Fibroblast of lung (primary cell): ENCODE data around the gene RDH11. TPM values are rescaled to one million over a fixed set of nuclear protein-coding genes. Genes with fewer than 3 reads are reported as not detected.

Source experiments
- DNase-seq, 2 donors: peaks; one replicate each; pipeline versions ENCODE4 v3.0.0 to v3.0.0-alpha.2; 2010; ENCODE audit warnings: low read depth in 2 of 2
- H2AFZ ChIP-seq: 2 replicates; pipeline ENCODE4 v1.5.1; 2012; ENCODE audit warnings: low read length, control low read depth, inconsistent platforms
- H3K27ac ChIP-seq: 2 replicates; pipeline ENCODE4 v1.5.1; 2011; ENCODE audit warnings: low read length, control low read depth; ENCODE audit not compliant: insufficient read depth
- H3K27me3 ChIP-seq: 2 replicates; pipeline ENCODE4 v1.5.1; 2011; ENCODE audit warnings: mild to moderate bottlenecking, low read length; ENCODE audit not compliant: control insufficient read depth, insufficient read depth
- H3K36me3 ChIP-seq: 2 replicates; pipeline ENCODE4 v1.5.1; 2011; ENCODE audit warnings: low read length; ENCODE audit not compliant: control insufficient read depth, insufficient read depth
- H3K4me1 ChIP-seq: 2 replicates; pipeline ENCODE4 v1.5.1; 2011; ENCODE audit warnings: low read length; ENCODE audit not compliant: control insufficient read depth, insufficient read depth; ENCODE audit errors: extremely low read depth
- H3K4me2 ChIP-seq: 2 replicates; pipeline ENCODE4 v1.5.1; 2011; ENCODE audit warnings: low read length, control low read depth; ENCODE audit not compliant: insufficient read depth; ENCODE audit errors: extremely low read depth
- H3K4me3 ChIP-seq, 4 experiments: fragments of 200-600 bp in 1 of 4; sonication (generic) in 1 of 4; replicated peaks in 1 of 4; 2 replicates each; pipeline ENCODE4 v1.5.1; 2011 to 2016; ENCODE audit warnings: low read length in 4 of 4, low read depth in 3 of 4, mild to moderate bottlenecking in 3 of 4, control low read depth in 2 of 4, inconsistent platforms in 1 of 4, mixed read lengths in 1 of 4; ENCODE audit not compliant: insufficient read depth in 1 of 4; ENCODE audit errors: control extremely low read depth in 1 of 4
- H3K79me2 ChIP-seq: 2 replicates; pipeline ENCODE4 v1.5.1; 2012; ENCODE audit warnings: mild to moderate bottlenecking, low read length, inconsistent platforms; ENCODE audit not compliant: control insufficient read depth, insufficient read depth
- H3K9ac ChIP-seq: 2 replicates; pipeline ENCODE4 v1.5.1; 2011; ENCODE audit warnings: mild to moderate bottlenecking, low read length, control low read depth; ENCODE audit not compliant: insufficient read depth
- H3K9me3 ChIP-seq: 2 replicates; pipeline ENCODE4 v1.5.1; 2012; ENCODE audit warnings: low read depth, low read length; ENCODE audit not compliant: control insufficient read depth, insufficient read depth
- H4K20me1 ChIP-seq: 2 replicates; pipeline ENCODE4 v1.5.1; 2011; ENCODE audit warnings: low read length; ENCODE audit not compliant: control insufficient read depth, insufficient read depth; ENCODE audit errors: extremely low read depth
- CTCF ChIP-seq, 2 donors: IDR thresholded peaks in 1 of 2; conservative IDR thresholded peaks in 1 of 2; 1 replicate in 1 of 2; 2 replicates in 1 of 2; pipeline ENCODE4 v1.5.1; 2011 to 2012; ENCODE audit warnings: low read length in 2 of 2, control low read depth in 1 of 2, inconsistent platforms in 1 of 2, low read depth in 1 of 2, mild to moderate bottlenecking in 1 of 2
- EZH2 ChIP-seq: IDR thresholded peaks from 2 replicates; pipeline ENCODE4 v1.5.1; 2012; ENCODE audit warnings: low read length, control low read depth, mild to moderate bottlenecking; ENCODE audit errors: missing control alignments
- polyA plus RNA-seq, 2 donors: library from polyadenylated mRNA; depleted of rRNA in 1 of 2; stranded (reverse) in 1 of 2; unstranded in 1 of 2; fragments of >200 nt; gene quantifications; 2 replicates each; pipeline ENCODE4 v1.2.1, GENCODE V29; 2011 to 2012; ENCODE audit warnings: missing spikeins in 1 of 2
- total RNA-seq: library from RNA; depleted of rRNA; stranded (reverse); fragments of >200 nt; gene quantifications from 2 replicates; pipeline ENCODE4 v1.2.1, GENCODE V29; 2014

RDH11 gene
- total and polyA plus RNA-seq, 2 donors (not counting 1 experiment from before 2014, with no cell fraction given), result 151 to 174 TPM

GRCh38 chr14:67698179-67698578, 2.6 kb upstream of the RDH11 start:
- no peaks in the 10 kb centered on the region for H4K20me1 ChIP-seq
- no peak overlapping the region for H2AFZ ChIP-seq

GRCh38 chr14:67697006-67697405, 1.4 kb upstream of the RDH11 start:
- DNase-seq, result no peak
- no peak overlapping the region for H3K4me3 ChIP-seq
- H3K36me3 ChIP-seq, result peaks cover 4% of the 10 kb centered on the region
- no peak overlapping the region for H3K27ac ChIP-seq
- H3K79me2 ChIP-seq, result peaks cover 23% of the 10 kb centered on the region
- no peaks in the 10 kb centered on the region for H3K9me3 ChIP-seq
- H2AFZ ChIP-seq, result no peak overlapping the region
- no peak overlapping the region for H3K4me2 ChIP-seq
- no peak overlapping the region for H3K9ac ChIP-seq
- no peaks in the 10 kb centered on the region for H3K27me3 ChIP-seq
- no peak for TF ChIP-seq CTCF (conservative IDR thresholded peaks at IDR 0.05 in 1 of 2, IDR thresholded peaks at IDR 0.05 in 1 of 2; ENCODE audit: low read depth in 1 of 2, low read length in 2 of 2)
- TF ChIP-seq EZH2, result no peak
- H4K20me1 ChIP-seq, result no peaks in the 10 kb centered on the region
- peaks cover 8% of the 10 kb centered on the region for H3K4me1 ChIP-seq

More at GRCh38 chr14:67698179-67698578, 2.6 kb upstream of the RDH11 start:
- Histone ChIP-seq H3K27ac (no peak overlapping the region), H3K4me2 (no peak overlapping the region), H3K9ac (no peak overlapping the region), H3K9me3 (no peaks in the 10 kb centered on the region), H3K27me3 (no peaks in the 10 kb centered on the region), H3K4me3 (no peak overlapping the region), H3K4me1 (peaks cover 5% of the 10 kb centered on the region), H3K36me3 (no peaks in the 10 kb centered on the region), H3K79me2 (peaks cover 12% of the 10 kb centered on the region)
- no peak for TF ChIP-seq EZH2
- TF ChIP-seq CTCF (conservative IDR thresholded peaks at IDR 0.05 in 1 of 2, IDR thresholded peaks at IDR 0.05 in 1 of 2; ENCODE audit: low read depth in 1 of 2, low read length in 2 of 2), result no peak
- DNase-seq, result no peak

- peak overlapping the region; percentile 80 for H3K4me2 ChIP-seq
- no peaks in the 10 kb centered on the region for H3K27me3 ChIP-seq
- peaks cover 12% of the 10 kb centered on the region for H3K36me3 ChIP-seq
- H3K4me3 ChIP-seq, result peak overlapping the region; percentile 65 to 99 (median 82)
- peak overlapping the region; percentile 69 for H3K9ac ChIP-seq
- peak; percentile 92 to 97 for DNase-seq
- peaks cover 28% of the 10 kb centered on the region for H3K79me2 ChIP-seq
- peak overlapping the region; percentile 94 for H3K27ac ChIP-seq
- peaks cover 8% of the 10 kb centered on the region for H3K4me1 ChIP-seq
- TF ChIP-seq CTCF (conservative IDR thresholded peaks at IDR 0.05 in 1 of 2, IDR thresholded peaks at IDR 0.05 in 1 of 2; ENCODE audit: low read depth in 1 of 2, low read length in 2 of 2) (no peak), EZH2 (no peak)
- H4K20me1 ChIP-seq, result no peaks in the 10 kb centered on the region
- peak overlapping the region; percentile 62 for H2AFZ ChIP-seq
- no peaks in the 10 kb centered on the region for H3K9me3 ChIP-seq
Measured at GRCh38 chr14:67694791-67695393, 672 bp downstream of the RDH11 start.
